ENCODE measurements around the gene ATP8B4.

ATP8B4 gene

DNA sequence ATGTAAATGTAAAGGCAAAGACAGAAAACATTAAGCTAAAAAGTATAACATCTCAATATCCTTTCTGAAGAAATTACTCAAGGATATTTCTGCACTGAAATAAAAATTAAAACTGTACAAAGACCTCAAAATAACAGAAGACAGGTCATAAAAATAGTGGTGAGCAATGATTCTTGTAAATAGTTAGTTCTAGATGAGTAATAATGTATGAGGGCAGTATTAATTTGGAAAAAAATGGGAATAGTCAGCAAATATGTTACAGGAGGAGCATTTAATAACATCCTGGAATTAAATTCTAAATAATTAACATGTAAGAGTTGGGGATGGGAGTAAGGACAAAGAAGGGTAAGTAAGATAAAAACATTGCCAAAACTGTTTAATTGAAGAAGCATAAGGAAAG is 250.7 kb downstream of the ATP8B4 start:
- Histone ChIP-seq H3K9me3 (ENCODE audit: low read length) (no peaks in the 10 kb centered on the region), H3K36me3 (ENCODE audit: insufficient read depth, low read length) (no peaks in the 10 kb centered on the region), H3K9me2 (ENCODE audit: low read depth, low read length) (no peaks in the 10 kb centered on the region), H3K9ac (ENCODE audit: low read length) (no peak overlapping the region), H3K4me1 (ENCODE audit: insufficient read depth, low read length, severe bottlenecking) (no peaks in the 10 kb centered on the region), H3F3A (ENCODE audit: insufficient read depth, low read length) (no peaks in the 10 kb centered on the region), H2AFZ (ENCODE audit: low read length) (no peak overlapping the region), H3K27me3 (ENCODE audit: insufficient read depth, low read length) (no peaks in the 10 kb centered on the region), H4K20me1 (ENCODE audit: insufficient read depth, low read length) (no peaks in the 10 kb centered on the region), H3K79me2 (ENCODE audit: insufficient read depth, low read length) (no peaks in the 10 kb centered on the region), H3K27ac (ENCODE audit: low read depth, low read length, poor library complexity, severe bottlenecking) (no peak overlapping the region), H3K4me2 (ENCODE audit: low read length) (no peak overlapping the region), H3K4me3 (ENCODE audit: low read depth, low read length, poor library complexity, severe bottlenecking) (no peak overlapping the region)
- TF ChIP-seq EZH2 (IDR thresholded peaks at IDR 0.05; ENCODE audit: borderline replicate concordance, low read length) (no peak), CTCF (IDR thresholded peaks at IDR 0.05; ENCODE audit: low read length) (no peak)

DNA sequence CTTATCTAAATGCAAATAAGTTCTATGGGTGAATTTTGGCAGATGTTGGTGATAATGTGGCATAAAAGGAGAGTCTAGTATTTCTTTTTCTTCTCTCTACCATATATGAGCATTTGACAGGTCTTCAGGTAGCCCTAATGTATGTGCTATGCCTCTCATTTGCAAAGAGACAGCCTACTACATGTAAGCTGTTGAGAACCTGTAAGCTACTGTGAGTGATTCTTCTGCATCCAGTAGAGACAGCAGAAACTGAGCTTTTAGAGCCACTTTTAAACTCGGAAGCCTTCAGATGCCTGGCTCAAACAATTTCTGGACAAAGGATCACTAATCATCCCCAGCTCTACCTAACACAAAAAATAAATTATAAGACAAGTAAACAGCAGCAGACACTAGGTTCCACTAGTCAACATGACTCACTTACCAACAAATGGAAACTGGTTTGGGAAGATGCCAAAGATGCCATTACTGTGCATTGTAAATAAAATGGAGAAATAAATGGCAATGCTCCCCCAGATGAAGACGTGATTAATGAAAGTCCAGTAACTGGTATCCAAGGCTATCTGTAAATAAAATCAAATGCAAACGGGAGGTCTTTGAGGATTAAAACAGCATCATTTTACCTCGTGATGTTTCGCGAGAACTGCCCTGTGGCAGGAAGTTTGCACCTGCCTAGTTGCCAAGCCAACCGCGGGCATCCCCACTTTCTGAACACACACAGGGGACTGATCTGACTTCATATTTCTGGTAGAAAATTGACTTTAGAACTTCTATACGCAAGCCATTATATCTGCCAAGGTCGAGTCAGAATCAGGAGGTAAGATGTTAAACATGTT is 252.9 kb downstream of the ATP8B4 start:
- H3K4me2 ChIP-seq (ENCODE audit: low read length), result no peak overlapping the region
- no peaks in the 10 kb centered on the region for H3K9me2 ChIP-seq (ENCODE audit: low read depth, low read length)

DNA sequence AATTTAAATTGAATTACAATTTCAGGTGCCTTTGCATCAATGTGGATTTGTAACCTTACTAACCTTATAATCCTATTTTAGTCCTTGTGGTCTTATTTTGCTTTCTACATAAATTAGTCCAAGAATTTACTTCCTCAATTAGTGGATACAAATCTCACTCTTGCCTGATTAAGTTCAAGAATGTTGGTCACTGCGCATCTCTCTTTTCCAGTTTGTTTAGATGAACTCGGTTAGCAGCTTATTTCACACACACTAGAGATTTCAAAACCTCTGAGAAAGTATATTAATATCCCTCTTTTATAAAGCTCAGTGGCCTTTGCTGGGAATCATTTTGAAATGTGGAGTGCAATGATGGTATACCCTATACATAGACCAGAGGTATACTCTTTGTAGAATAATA is 254.8 kb downstream of the ATP8B4 start:
- H3K4me2 ChIP-seq (ENCODE audit: low read length), result no peak overlapping the region
- H3K9me2 ChIP-seq (ENCODE audit: low read depth, low read length), result no peaks in the 10 kb centered on the region
- H2AFZ ChIP-seq (ENCODE audit: low read length), result no peak overlapping the region
- no peaks in the 10 kb centered on the region for H3K36me3 ChIP-seq (ENCODE audit: insufficient read depth, low read length)
- H3K9me3 ChIP-seq (ENCODE audit: low read length), result no peaks in the 10 kb centered on the region
- no peaks in the 10 kb centered on the region for H3F3A ChIP-seq (ENCODE audit: insufficient read depth, low read length)
- H3K27ac ChIP-seq (ENCODE audit: low read depth, low read length, poor library complexity, severe bottlenecking), result no peak overlapping the region
- no peaks in the 10 kb centered on the region for H3K27me3 ChIP-seq (ENCODE audit: insufficient read depth, low read length)
- no peak for TF ChIP-seq EZH2 (IDR thresholded peaks at IDR 0.05; ENCODE audit: borderline replicate concordance, low read length)
- TF ChIP-seq CTCF (IDR thresholded peaks at IDR 0.05; ENCODE audit: low read length), result no peak
- H4K20me1 ChIP-seq (ENCODE audit: insufficient read depth, low read length), result no peaks in the 10 kb centered on the region
- H3K9ac ChIP-seq (ENCODE audit: low read length), result no peak overlapping the region
- no peaks in the 10 kb centered on the region for H3K4me1 ChIP-seq (ENCODE audit: insufficient read depth, low read length, severe bottlenecking)
- no peaks in the 10 kb centered on the region for H3K79me2 ChIP-seq (ENCODE audit: insufficient read depth, low read length)
- no peak overlapping the region for H3K4me3 ChIP-seq (ENCODE audit: low read depth, low read length, poor library complexity, severe bottlenecking)

More for the DNA sequence above, 252.9 kb downstream of the ATP8B4 start:
- H3K9me3 ChIP-seq (ENCODE audit: low read length), result no peaks in the 10 kb centered on the region
- no peaks in the 10 kb centered on the region for H4K20me1 ChIP-seq (ENCODE audit: insufficient read depth, low read length)
- H3K27ac ChIP-seq (ENCODE audit: low read depth, low read length, poor library complexity, severe bottlenecking), result no peak overlapping the region
- TF ChIP-seq EZH2 (IDR thresholded peaks at IDR 0.05; ENCODE audit: borderline replicate concordance, low read length), result no peak
- TF ChIP-seq CTCF (IDR thresholded peaks at IDR 0.05; ENCODE audit: low read length), result no peak
- H3K9ac ChIP-seq (ENCODE audit: low read length), result no peak overlapping the region
- H3K79me2 ChIP-seq (ENCODE audit: insufficient read depth, low read length), result no peaks in the 10 kb centered on the region
- H3F3A ChIP-seq (ENCODE audit: insufficient read depth, low read length), result no peaks in the 10 kb centered on the region
- H3K27me3 ChIP-seq (ENCODE audit: insufficient read depth, low read length), result no peaks in the 10 kb centered on the region
- H3K4me1 ChIP-seq (ENCODE audit: insufficient read depth, low read length, severe bottlenecking), result no peaks in the 10 kb centered on the region
- no peak overlapping the region for H2AFZ ChIP-seq (ENCODE audit: low read length)
- no peak overlapping the region for H3K4me3 ChIP-seq (ENCODE audit: low read depth, low read length, poor library complexity, severe bottlenecking)
- H3K36me3 ChIP-seq (ENCODE audit: insufficient read depth, low read length), result no peaks in the 10 kb centered on the region
